BJ (cell line): ENCODE measurements around the gene WDR33. TPM values are rescaled to one million over a fixed set of nuclear protein-coding genes. Genes with fewer than 3 reads are reported as not detected.

Experiments
- CTCF ChIA-PET: fragments of 350-600 bp; formaldehyde crosslinking; extraction: SDS; loops from one replicate; lab custom pipeline; 2021; ENCODE audit warnings: antibody characterized with exemption, inconsistent platforms; lab: Yijun Ruan, JAX
- POLR2A ChIA-PET: fragments of 300-600 bp; sonication (Branson Sonifier 250); formaldehyde crosslinking; extraction: SDS; loops from one replicate; lab custom pipeline; 2021; ENCODE audit warnings: antibody characterized with exemption; lab: Charles Lee
- DNase-seq: peaks from one replicate; pipeline ENCODE4 v3.0.0-alpha.2; 2011; ENCODE audit warnings: low read depth
- H3K27me3 ChIP-seq: 2 replicates; pipeline ENCODE4 v1.6.0; 2011; ENCODE audit warnings: low read length; ENCODE audit not compliant: control insufficient read depth, insufficient read depth
- H3K36me3 ChIP-seq: 2 replicates; pipeline ENCODE4 v1.5.1; 2011; ENCODE audit warnings: low read length; ENCODE audit not compliant: control insufficient read depth, insufficient read depth
- H3K4me3 ChIP-seq: 2 replicates; pipeline ENCODE4 v1.5.1; 2011; ENCODE audit warnings: low read depth, mild to moderate bottlenecking, control low read depth, low read length
- polyA plus RNA-seq: library from polyadenylated mRNA; depleted of rRNA; stranded (reverse); fragments of >200 nt; gene quantifications from 2 replicates; pipeline ENCODE4 v1.2.3, GENCODE V29; 2011
- TF ChIP-seq, protein P1 (sequence below): IDR thresholded peaks from 2 replicates; pipeline ENCODE4 v1.5.1; 2011; ENCODE audit warnings: low read depth, mild to moderate bottlenecking, control low read depth, inconsistent platforms, low read length, moderate library complexity; ENCODE audit not compliant: insufficient read depth

WDR33 gene
- polyA plus RNA-seq, 1 experiment, result 14.8 TPM

DNA sequence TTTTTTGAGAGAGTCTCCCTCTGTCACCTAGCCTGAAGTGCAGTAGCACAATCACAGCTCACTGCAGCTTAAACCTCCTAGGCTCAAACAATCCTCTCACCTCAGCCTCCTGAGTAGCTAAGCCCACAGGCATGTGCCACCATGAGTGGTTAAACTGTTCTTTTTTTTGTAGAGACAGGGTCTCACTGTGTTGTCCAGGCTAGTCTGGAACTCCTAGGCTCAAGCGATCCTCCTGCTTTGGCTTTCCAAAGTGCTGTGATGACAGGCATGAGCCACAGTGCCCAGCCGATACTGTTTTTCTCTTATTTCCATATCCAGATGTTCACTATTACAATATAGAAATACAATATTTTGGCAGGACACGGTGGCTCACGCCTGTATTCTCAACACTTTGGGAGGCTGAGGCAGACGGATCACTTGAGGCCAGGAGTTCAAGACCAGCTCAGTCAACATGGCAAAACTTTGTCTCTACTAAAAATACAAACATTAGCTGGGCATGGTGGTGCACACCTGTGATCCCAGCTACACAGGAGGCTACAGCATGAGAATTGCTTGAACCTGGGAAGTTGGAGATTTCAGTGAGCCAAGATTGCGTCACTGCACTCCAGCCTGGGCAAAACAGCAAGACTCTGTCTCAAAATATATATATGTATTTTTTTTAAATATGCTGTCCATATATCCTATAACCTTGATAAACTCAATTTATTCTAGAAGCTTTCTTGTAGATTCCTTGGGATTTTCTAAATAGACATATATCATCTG, 24.7 kb downstream of the WDR33 start:
- ChIA-PET POLR2A (no interaction called here), CTCF (no interaction called here)
- Histone ChIP-seq H3K4me3 (no peak overlapping the region), H3K27me3 (no peaks in the 10 kb centered on the region), H3K36me3 (no peaks in the 10 kb centered on the region)
- TF ChIP-seq, protein P1, sequence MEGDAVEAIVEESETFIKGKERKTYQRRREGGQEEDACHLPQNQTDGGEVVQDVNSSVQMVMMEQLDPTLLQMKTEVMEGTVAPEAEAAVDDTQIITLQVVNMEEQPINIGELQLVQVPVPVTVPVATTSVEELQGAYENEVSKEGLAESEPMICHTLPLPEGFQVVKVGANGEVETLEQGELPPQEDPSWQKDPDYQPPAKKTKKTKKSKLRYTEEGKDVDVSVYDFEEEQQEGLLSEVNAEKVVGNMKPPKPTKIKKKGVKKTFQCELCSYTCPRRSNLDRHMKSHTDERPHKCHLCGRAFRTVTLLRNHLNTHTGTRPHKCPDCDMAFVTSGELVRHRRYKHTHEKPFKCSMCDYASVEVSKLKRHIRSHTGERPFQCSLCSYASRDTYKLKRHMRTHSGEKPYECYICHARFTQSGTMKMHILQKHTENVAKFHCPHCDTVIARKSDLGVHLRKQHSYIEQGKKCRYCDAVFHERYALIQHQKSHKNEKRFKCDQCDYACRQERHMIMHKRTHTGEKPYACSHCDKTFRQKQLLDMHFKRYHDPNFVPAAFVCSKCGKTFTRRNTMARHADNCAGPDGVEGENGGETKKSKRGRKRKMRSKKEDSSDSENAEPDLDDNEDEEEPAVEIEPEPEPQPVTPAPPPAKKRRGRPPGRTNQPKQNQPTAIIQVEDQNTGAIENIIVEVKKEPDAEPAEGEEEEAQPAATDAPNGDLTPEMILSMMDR, result no peak
- DNase-seq, result no peak

DNA sequence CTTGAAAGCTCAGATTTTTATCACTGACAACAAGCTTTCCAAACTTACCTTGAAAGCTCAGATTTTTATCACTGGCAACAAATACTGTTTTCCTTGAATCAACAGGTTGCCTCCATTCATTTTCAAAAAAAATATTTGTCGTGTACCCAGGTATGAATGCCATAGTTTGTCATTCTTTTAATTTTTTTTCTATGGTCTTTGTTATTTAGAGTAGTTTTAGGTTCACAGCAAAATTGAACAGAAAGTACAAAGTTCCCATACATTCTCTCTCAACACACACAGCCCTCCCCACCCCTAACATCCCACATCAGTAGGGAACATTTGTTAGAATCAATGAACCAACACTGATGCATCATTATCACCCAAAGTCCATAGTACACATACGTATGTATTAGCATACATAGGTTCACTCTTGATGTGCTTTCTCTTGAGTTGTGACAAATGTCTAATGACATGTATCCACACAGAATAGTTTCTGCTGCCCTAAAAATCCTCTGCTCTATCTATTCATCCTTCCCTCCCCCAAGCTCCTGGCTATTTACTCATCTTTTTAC, 25.9 kb downstream of the WDR33 start:
- ChIA-PET POLR2A (interaction anchor here (0.5 kb wide), 1 partner anchor 25 kb away, joined by 3 read pairs; no protein-coding TSS in a partner anchor), CTCF (interaction anchor here (1.2 kb wide), 1 partner anchor 30 kb away, joined by 4 read pairs; no protein-coding TSS in a partner anchor)
- no peak overlapping the region for H3K4me3 ChIP-seq
- no peak for DNase-seq
- H3K27me3 ChIP-seq, result no peaks in the 10 kb centered on the region
- TF ChIP-seq, protein P1, result no peak
- no peaks in the 10 kb centered on the region for H3K36me3 ChIP-seq

DNA sequence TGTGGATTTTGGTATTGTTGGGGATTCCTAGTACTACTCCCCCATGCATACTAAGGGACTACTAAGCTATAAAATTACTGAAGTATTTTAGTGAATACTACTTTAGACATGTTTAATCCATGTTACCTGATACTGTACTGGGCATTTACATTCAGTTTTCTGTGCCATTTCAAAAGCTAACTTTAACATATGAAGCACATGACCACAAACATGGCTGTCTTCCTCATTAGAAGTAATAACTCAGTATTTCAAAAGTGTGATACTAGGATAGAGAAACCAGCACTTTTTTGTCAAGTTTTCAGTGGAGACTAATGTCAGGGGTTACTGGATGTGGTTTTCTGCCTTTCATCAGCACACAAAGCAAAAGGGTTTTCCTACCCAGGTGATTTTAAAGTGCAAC, 27.9 kb downstream of the WDR33 start:
- ChIA-PET CTCF (no interaction called here), POLR2A (no interaction called here)
- H3K36me3 ChIP-seq, result no peaks in the 10 kb centered on the region
- no peak for DNase-seq
- no peak overlapping the region for H3K4me3 ChIP-seq
- no peaks in the 10 kb centered on the region for H3K27me3 ChIP-seq
- TF ChIP-seq, protein P1, result no peak

DNA sequence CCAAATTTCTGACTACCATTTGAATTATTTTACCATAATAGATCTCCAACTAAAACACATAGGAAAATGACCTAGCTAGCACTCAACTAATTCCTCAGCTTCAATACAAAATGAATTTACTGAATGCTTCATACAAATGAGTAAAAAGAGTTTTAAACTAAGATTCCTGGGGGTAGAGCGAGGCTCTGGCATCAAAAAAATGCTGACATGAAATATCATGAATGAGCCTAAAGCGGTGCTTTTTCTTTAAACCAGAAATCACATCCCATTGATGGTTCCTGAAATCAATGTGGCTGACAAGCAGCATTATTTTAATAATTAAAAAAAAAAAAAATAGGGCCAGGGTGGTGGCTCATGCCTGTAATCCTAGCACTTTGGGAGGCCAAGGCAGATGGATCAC, 32.1 kb downstream of the WDR33 start:
- TF ChIP-seq, protein P1, result no peak
- Histone ChIP-seq H3K36me3 (no peaks in the 10 kb centered on the region), H3K4me3 (no peak overlapping the region), H3K27me3 (no peaks in the 10 kb centered on the region)
- DNase-seq, result no peak
- ChIA-PET POLR2A (no interaction called here), CTCF (interaction anchor here (0.6 to 0.9 kb wide), 2 partner anchors 11 to 15 kb away, joined by 4 read pairs; no protein-coding TSS in a partner anchor)

DNA sequence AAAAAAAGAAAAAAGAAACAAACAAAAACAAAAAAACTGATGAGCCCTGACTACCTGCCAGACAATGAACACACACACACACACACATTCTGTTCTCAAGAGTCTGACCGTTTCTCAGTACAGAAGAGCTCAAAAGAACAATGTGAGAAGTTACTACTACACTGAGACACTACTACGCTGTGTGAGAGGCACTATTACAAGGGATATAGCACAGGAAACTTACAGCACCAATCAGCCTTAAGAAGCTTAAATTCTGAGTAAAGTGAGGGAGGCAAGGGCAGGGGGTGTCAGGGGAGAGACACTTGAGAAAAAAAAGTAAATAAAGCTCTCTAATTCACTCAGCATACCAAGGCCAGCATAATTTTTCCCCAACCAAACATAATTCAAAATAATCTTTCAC, 32.5 kb downstream of the WDR33 start:
- no peaks in the 10 kb centered on the region for H3K36me3 ChIP-seq
- TF ChIP-seq, protein P1, result no peak
- H3K4me3 ChIP-seq, result no peak overlapping the region
- CTCF ChIA-PET, result interaction anchor here (0.9 kb wide), 1 partner anchor 15 kb away, joined by 4 read pairs; no protein-coding TSS in a partner anchor
- no peaks in the 10 kb centered on the region for H3K27me3 ChIP-seq
- POLR2A ChIA-PET, result no interaction called here
- no peak for DNase-seq
